ENCODE measurements around the gene REV3L.

DNA sequence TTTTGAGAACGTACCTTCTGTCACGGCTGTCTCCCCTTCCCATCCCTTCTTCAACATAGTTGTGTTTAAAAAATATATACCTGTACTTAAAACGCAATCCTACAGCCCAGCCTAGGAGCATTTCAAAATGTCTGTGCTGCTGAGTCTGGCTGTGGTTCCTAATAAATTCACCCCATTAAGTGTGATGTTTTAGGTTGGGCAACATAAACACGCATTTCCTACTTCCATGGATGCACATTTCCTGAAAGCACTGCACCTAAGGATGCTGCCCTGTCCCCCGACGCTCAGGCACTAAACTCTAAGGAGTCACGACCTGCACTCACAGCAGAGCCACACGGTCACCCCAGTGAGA, 1.2 kb downstream of the REV3L start:
- TF ChIP-seq EZH2 (IDR thresholded peaks at IDR 0.05; ENCODE audit: borderline replicate concordance, low read length) (no peak), CTCF (conservative IDR thresholded peaks at IDR 0.05 in 1 of 2, IDR thresholded peaks at IDR 0.05 in 1 of 2; ENCODE audit: extremely low read depth in 1 of 2, insufficient read depth in 1 of 2, low read depth in 1 of 2, low read length in 2 of 2) (no peak)

Data from mammary epithelial cell (primary cell).